Stimulated activated CD4-positive, alpha-beta T cell treated with anti-CD3 and anti-CD28 coated beads, Interleukin-2, amount 100 ng/mL, for 4 hours (primary cell): ENCODE data around the gene DYNLL2.
"Not testable (repeated sequence)": the region's sequence is repeated elsewhere in the genome, so short reads cannot be mapped to it uniquely, and the experiment has no call there.

Experiments
- DNase-seq: peaks from one replicate; pipeline ENCODE4 v3.0.0-alpha.2; 2020; ENCODE audit warnings: low read depth

DYNLL2 gene

GRCh38 chr17:58082870-58083490 lies at the start of gene DYNLL2:
Gene DYNLL2, plus strand, starts transcription at chr17:58083419. Its CDS starts 3,672 bp downstream, at chr17:58087091.
- peak; percentile 89 for DNase-seq

DNA sequence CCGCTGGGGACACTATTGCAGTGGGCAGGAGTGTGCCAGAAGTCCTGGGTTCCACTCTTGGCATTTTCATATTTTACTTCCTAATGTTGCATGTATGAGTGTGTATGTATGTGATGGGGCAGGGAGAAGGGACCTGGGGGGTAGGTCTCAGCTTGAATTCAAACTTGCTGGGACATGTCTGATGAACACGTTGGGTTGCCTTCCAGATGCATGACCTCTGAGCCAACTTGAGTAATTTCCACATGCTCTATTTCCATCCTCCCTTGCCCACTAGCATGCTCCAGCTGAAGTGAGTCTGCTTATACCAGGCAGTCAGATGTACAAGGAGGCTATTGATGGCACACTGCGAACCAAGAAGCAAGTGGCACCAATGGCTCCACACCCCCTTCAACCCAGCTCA lies 43.2 kb upstream of the DYNLL2 start:
- DNase-seq = no peak

DNA sequence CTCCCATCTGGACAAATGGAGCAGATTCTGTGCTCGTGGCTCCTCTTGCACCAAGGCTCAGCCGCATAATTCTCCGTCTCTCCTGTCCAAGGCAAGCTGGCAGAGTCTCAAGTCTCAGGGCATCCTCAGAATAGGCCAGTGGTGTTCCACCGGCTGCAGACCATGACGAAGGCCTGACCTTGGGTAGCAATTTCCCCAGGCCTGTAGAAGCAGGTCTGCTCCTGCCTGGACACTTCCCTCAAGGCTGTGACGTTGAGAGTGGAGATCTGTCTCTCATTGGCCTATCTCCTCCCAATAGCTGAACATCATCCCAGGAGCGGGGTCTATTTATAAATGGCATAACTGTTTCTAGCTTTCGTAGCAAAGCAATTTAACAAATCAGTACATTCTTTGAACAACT lies 42.8 kb upstream of the DYNLL2 start:
- DNase-seq = no peak

GRCh38 chr17:58041161-58041560 lies 42.1 kb upstream of the DYNLL2 start:
- no peak for DNase-seq

DNA sequence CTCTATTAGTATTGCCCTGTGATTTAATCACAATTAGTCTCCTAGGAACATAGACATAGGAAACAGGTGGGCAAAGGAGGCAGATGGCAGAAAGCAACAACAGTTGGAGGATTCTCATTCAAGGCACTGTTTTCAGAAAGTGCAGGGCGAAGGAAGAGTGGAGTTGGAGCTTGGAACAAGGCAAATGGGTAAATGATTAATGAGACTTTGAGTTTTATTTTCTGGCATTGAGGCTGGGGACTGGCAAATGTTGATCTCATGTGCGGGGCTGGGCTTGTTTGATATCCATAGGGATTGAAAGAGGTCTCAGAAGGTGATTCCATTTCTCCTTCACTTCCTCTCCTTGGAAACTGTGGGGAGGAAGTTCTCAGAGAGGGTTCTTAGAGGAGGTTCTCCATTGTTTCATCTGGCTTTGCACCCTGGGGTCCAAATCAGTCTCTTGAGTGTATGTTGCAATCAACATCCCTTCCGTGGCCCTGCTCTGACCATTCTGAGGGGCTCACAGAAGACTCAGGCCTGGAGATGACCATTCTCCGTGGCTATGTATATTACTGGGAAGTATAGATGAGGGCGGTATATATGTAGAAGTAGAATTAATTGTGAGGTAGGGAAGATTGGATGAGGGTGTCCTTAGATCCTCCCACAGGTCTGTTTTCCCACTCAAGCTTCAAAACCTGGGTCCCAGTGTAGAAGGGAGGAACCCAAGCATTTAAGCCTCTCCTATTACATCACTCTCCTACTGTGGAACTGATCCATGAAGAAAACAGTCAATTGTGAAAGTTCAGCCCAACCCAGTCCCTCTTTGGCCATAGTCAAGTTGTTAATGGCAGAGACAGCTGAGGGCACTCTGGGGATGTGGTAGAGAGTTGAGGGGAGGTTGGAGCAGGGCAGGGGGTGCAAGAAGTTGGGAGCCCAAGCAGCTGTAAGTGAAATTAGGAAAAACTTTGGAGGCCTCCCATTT lies 39.7 kb upstream of the DYNLL2 start:
- DNase-seq = no peak

GRCh38 chr17:58044256-58044655 lies 39.0 kb upstream of the DYNLL2 start:
- not testable (repeated sequence) for DNase-seq

DNA sequence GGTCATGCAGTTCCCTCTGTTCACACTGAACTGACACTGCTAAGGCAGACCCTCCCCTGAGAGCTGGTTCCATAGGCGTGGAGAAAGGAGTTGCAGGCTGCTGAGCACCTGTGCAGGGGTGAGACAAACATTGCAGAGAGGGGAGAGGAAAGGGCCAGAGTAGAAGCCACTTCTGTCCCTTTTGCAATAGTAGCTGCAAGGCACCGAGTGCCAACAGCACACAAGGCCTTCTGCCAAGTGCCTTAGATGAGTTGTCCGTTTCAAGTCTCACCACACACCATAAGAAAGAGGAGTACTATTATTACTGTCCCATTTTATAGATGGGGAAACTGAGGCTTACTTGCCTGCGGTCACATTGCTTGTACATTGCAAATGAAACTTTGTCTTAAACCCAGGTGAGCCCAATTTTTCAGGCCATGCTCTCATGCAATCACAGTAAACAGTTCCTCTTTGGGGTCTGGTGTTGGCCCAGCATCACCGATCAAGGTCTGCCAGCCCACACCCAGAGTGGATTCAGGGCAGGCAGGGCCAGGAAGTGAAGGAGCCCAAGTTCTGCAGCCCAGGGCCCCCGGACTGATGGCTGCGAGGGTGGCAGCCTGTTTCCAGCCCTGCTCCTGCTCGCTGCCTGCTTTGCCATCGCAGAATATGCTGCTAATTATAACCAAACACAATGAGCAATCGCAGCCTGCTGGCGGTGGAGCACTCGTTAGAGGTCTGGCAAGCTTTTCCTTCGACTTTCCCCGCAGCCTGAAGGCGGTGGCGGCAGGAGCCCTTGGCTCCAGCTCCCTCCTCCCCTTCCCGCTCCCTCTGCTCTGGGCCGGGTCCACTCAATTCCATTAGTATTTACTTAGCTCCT lies 36.8 kb upstream of the DYNLL2 start:
- no peak for DNase-seq

DNA sequence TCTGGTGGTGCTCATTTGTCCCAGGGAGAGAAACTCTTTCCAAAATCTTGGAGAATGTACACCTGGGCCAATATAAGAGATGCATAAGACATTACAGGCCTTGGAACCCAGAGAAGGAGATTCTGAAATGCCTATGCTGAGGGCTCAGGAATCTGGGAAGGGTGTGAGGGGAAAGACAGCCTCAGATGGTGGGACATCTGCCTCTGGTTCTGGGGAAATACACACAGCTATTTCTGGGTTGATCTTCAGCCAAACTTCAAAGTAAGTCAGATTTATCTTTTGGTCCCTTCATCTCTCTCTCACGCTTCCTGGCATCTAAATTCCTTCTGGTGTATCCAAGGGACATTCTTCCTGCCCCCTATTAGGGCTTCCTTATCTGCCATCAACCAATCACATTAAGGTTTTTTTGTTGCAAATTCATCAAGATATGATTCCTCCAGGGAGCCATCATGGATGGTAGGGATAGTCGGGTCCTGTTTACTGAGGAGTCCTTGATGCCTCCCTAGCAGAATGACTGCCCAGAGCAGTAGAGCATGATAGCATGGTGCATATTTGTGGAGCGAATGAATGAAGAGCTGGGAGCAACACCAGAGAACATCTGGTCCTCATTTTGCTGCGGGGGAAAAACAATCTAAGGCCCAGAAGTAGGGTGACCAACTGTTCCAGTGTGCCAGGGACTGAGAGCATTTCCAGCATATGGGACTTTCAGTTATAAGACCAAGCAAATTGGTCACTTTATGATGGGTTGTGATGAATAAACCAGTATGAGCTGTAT lies 35.7 kb upstream of the DYNLL2 start:
- DNase-seq = no peak

DNA sequence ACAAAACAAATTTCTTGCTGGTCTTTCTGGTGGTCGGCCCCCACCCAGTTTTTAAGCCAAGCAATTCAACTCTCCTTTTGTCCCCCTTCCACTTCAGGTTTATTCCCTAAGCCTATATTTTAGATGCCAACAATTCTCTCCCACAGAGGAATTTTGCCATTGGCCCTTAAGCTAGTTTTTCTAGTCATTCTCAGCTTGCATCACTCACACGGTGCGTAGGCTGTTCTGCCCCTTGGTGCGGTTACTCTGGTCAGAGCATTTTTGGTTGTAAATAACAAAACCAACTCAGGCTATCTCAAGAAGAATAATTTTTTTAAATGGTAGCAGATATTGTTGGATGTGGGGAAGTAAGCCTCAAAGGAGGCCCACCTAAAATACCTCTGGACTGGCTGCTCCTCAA lies 33.7 kb upstream of the DYNLL2 start:
- no peak for DNase-seq

GRCh38 chr17:58050966-58051365 lies 32.3 kb upstream of the DYNLL2 start:
- no peak for DNase-seq

GRCh38 chr17:58051468-58051867 lies 31.8 kb upstream of the DYNLL2 start:
- no peak for DNase-seq

DNA sequence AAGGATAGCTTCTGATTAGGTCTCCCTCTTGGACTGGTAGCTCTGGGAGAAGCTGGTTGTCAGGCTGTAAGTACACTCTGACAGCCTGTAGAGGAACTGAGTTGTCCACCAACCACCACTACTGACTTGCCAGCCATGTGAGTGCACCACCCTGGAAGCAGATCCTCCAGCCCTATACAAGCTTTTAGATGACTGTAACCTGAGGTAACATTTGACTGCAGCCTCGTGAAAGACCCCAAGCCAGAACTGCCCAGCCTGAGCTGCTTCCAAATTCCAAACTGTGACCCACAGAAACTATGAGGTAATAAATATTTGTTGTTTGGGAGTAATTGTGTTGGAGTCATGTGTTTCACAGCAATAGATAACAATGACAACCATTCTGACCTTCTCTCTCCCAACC lies 30.8 kb upstream of the DYNLL2 start:
- no peak for DNase-seq

DNA sequence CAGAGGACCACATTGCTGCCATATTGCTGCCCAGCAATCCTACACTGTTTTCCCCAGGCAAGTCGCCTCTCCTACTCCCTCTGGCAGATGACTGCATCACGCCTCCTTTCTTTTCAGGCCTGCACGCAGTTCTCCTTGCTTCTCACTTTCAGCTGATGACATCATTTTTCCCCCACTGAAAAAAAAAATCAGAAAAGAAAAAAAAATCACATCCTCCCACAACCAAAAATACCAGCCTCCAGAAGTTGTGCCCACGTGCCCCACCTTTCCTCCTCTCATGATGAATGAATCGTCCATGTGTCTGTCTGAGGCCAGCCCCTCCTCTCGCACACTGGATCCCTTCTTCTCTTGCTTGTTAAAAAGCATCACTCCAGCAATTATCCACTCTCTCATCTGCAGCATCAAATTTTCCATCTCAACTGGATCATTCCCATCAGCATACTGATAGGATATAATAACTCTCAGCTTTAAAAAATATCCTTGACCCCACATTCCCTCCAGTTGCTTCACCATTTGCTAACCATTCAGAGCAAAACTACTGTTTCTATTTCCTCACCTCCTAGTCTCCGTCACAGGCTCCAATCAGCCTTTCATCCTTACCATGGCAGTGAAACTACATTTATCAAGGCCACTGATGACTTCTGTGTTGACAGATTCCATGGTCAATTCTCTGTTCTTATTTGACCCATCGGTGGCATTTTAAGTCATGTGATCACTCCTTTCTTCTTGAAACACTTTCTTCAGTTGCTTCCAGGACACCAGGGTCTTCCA lies 30.1 kb upstream of the DYNLL2 start:
- DNase-seq = peak; percentile 37

GRCh38 chr17:58054641-58055040 lies 28.6 kb upstream of the DYNLL2 start:
- no peak for DNase-seq

GRCh38 chr17:58056476-58056875 lies 26.7 kb upstream of the DYNLL2 start:
- DNase-seq = no peak

DNA sequence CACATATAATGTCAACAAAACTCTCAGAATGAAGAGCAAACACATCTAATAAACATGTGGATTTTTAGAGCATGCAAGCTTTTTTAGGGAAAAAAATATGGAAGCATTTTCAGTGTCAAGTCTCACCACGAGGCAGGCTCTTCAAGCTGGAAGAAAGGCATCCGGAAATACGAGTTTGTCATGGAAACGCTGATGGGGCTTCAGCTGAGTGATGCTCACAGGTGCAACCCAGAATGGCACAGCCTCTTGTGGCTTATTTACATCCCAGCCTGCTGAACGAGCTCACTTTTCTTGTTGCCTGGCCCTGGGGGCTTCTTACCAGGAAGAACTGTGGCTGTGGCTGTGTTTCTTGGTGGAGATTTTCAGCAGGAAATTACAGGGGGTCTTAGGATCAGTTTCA lies 24.1 kb upstream of the DYNLL2 start:
- DNase-seq = no peak

GRCh38 chr17:58060596-58061191 lies 22.5 kb upstream of the DYNLL2 start:
- DNase-seq = no peak

- no peak for DNase-seq
Measured at GRCh38 chr17:58061672-58062071, 21.5 kb upstream of the DYNLL2 start.

GRCh38 chr17:58065238-58065637 lies 18.0 kb upstream of the DYNLL2 start:
- no peak for DNase-seq

DNA sequence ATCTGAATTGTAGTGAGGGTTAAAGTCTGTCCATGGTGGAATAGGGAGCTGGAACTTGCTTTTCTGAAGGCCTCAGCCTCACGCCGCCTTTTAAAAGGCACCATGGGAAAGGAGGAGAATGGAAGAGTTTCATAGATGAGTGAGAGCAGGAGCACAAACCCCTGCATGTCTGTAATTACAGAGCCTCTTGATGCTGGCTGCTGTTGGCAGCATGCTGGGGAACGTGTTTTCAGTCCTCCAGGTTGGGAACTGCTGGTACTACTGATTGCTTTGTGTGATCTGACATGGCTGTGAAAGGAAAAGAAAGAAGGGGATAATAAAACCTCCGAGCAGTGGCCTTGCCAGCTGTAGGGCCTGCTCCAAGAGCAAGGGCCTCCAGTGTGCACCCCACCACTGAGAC lies 16.8 kb upstream of the DYNLL2 start:
- no peak for DNase-seq

- no peak for DNase-seq
Measured at GRCh38 chr17:58072862-58073261, 10.4 kb upstream of the DYNLL2 start.
